NT2/D1 (cell line): Measurements from ENCODE around the gene URGCP.

Experiments used
- DNase-seq: peaks from one replicate; pipeline ENCODE4 v3.0.0-alpha.2; 2011; ENCODE audit warnings: low read depth, low spot score
- H3K27me3 ChIP-seq: 2 replicates; pipeline ENCODE4 v1.6.0; 2011; ENCODE audit warnings: mild to moderate bottlenecking; ENCODE audit not compliant: insufficient read length, insufficient read depth
- H3K36me3 ChIP-seq: 2 replicates; pipeline ENCODE4 v1.6.1; 2011; ENCODE audit warnings: mild to moderate bottlenecking, low read length, mixed read lengths; ENCODE audit not compliant: insufficient read depth, insufficient read length
- H3K4me1 ChIP-seq: 2 replicates; pipeline ENCODE4 v1.5.1; 2011; ENCODE audit not compliant: insufficient read depth, insufficient read length
- H3K4me3 ChIP-seq: 2 replicates; pipeline ENCODE4 v1.5.1; 2011; ENCODE audit warnings: low read depth; ENCODE audit not compliant: insufficient read length
- H3K9ac ChIP-seq: 2 replicates; pipeline ENCODE4 v1.6.0; 2011; ENCODE audit warnings: low read depth; ENCODE audit not compliant: insufficient read length
- H3K9me3 ChIP-seq: 2 replicates; pipeline ENCODE4 v1.5.1; 2011; ENCODE audit warnings: mild to moderate bottlenecking, low read length; ENCODE audit not compliant: insufficient read depth
- SUZ12 ChIP-seq: IDR thresholded peaks from 2 replicates; pipeline ENCODE4 v1.6.1; 2011; ENCODE audit not compliant: insufficient read length, insufficient read depth; ENCODE audit errors: extremely low read depth
- YY1 ChIP-seq: IDR thresholded peaks from 2 replicates; pipeline ENCODE4 v1.6.1; 2011; ENCODE audit not compliant: insufficient read length, insufficient read depth
- ZNF274 ChIP-seq: IDR thresholded peaks from 2 replicates; pipeline ENCODE4 v1.6.1; 2011; ENCODE audit warnings: mild to moderate bottlenecking, low read depth, low read length

The URGCP gene

GRCh38 chr7:43890468-43890867, 15.9 kb downstream of the URGCP start:
- Histone ChIP-seq H3K9ac (no peak overlapping the region), H3K4me1 (no peaks in the 10 kb centered on the region), H3K4me3 (no peak overlapping the region), H3K27me3 (no peaks in the 10 kb centered on the region), H3K9me3 (no peaks in the 10 kb centered on the region), H3K36me3 (peaks cover 11% of the 10 kb centered on the region)
- no peak for DNase-seq
- TF ChIP-seq YY1 = no peak
- no peak for TF ChIP-seq SUZ12
- TF ChIP-seq ZNF274 = no peak

DNA sequence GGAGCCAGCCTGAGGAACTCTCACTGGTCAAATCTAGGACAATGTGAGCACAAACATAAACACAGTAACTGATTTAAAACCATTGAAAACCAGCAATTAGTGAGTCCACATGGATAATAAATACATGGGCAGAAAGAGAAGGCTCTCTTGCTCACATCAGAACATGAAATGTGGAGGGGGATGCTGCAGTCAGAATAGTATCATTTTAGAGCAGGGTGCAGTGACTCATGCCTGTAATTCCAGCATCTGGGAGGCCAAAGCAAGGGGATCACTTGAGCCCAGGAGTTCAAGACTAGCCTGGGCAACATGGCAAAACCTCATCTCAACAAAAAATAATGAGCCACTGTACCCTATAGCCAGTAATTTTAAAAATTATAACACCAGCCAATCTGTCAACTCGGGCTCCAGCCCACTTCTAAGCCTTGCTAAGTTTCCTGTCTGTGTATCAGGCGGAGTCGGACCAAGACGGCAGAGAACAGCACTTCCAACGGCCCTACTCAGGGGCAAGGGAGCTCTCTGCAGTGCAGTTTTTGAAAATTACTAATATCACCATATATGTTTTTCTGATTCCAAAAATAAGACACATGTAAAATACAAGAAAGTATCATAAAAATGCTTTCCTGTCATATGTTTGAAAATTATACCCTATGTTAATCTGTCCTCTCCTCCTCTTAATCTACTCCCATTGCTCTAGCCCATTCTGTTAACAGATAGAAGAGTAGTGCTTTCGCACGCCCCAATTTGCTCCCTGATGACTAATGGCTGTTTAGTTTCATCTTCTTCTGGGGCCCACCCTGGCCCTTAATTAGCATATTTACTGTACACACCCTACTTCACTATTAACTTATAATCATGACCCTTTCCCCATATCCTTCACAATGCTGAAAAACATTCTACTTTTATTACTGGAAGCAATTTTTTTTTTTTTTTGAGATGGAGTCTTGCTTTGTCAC, 17.1 kb downstream of the URGCP start:
- H3K9me3 ChIP-seq = no peaks in the 10 kb centered on the region
- peaks cover 17% of the 10 kb centered on the region for H3K36me3 ChIP-seq
- no peak overlapping the region for H3K9ac ChIP-seq
- H3K27me3 ChIP-seq = no peaks in the 10 kb centered on the region
- H3K4me3 ChIP-seq = no peak overlapping the region
- DNase-seq = no peak
- H3K4me1 ChIP-seq = no peaks in the 10 kb centered on the region
- no peak for TF ChIP-seq YY1
- no peak for TF ChIP-seq ZNF274
- no peak for TF ChIP-seq SUZ12

DNA sequence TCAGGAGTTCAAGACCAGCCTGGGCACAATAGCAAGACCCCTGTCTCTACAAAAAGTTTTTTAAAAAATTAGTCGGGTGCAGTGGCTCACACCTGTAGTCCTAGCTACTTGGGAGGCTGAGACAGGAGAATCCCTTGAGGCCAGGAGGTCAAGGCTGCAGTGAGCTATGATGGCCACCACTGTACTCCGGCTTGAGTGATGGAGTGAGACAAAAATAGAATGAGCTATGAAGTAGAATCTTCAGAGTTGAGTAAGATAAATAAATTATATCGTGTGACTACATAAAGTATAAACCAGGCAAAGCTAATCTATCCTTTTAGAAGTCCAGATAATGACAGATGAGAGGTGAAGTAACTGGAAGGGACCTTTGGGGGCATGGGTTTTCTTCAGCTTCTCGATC, 21.8 kb downstream of the URGCP start:
- DNase-seq = no peak
- TF ChIP-seq YY1 (no peak), SUZ12 (no peak), ZNF274 (no peak)
- H3K4me1 ChIP-seq = no peaks in the 10 kb centered on the region
- no peaks in the 10 kb centered on the region for H3K9me3 ChIP-seq
- no peak overlapping the region for H3K9ac ChIP-seq
- H3K4me3 ChIP-seq = no peak overlapping the region
- H3K27me3 ChIP-seq = no peaks in the 10 kb centered on the region
- H3K36me3 ChIP-seq = peaks cover 36% of the 10 kb centered on the region

DNA sequence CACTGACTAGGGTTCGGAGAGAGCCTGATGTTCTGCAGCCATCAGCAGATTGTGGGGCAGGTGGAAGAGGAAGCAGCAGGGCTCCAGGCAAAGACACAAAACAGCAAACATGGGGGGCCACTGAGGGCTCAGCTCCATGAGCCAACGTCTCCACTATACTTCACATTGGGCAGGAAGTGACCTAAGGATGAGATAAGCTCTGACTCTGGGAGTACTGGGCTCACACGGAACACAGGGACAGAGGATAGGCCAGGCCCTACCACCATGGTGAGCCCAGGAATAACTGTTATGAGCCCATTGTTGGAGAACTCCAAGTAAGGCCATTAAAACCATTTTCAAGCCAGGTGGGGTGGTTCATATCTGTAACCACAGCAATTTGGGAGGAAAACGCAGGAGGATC, 22.2 kb downstream of the URGCP start:
- Histone ChIP-seq H3K9me3 (no peaks in the 10 kb centered on the region), H3K36me3 (peaks cover 37% of the 10 kb centered on the region), H3K4me3 (no peak overlapping the region), H3K27me3 (no peaks in the 10 kb centered on the region), H3K9ac (no peak overlapping the region), H3K4me1 (no peaks in the 10 kb centered on the region)
- TF ChIP-seq ZNF274 (no peak), SUZ12 (no peak), YY1 (no peak)
- no peak for DNase-seq

GRCh38 chr7:43880596-43880995, 25.8 kb downstream of the URGCP start:
- peak; percentile 42 for DNase-seq
- H3K36me3 ChIP-seq = peaks cover 63% of the 10 kb centered on the region

DNA sequence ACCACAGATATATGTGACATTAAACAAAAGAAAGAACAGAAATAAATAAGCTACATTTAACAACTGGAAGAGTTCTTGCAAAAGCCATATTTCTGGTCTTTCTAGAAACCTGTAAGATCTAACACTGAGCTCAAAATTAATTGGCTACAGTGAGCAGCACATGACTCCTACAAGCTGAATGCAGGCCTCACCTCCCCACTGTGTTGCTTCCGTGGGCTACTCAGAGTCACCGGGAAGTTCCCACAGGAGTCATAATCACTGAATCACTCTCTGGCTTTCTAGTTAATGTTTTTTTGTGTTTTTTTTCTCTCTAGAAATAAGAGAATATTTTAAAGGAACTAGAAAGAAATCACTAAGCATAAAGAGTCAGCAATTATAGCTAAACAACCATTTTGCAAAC, 26.9 kb downstream of the URGCP start:
- Histone ChIP-seq H3K9ac (no peak overlapping the region), H3K9me3 (no peaks in the 10 kb centered on the region), H3K4me3 (no peak overlapping the region), H3K4me1 (no peaks in the 10 kb centered on the region), H3K36me3 (peaks cover 63% of the 10 kb centered on the region), H3K27me3 (no peaks in the 10 kb centered on the region)
- DNase-seq = no peak
- no peak for TF ChIP-seq SUZ12

More at GRCh38 chr7:43880596-43880995, 25.8 kb downstream of the URGCP start:
- Histone ChIP-seq H3K27me3 (no peaks in the 10 kb centered on the region), H3K9ac (no peak overlapping the region), H3K4me1 (no peaks in the 10 kb centered on the region), H3K9me3 (no peaks in the 10 kb centered on the region), H3K4me3 (no peak overlapping the region)
- TF ChIP-seq SUZ12 (no peak), ZNF274 (no peak), YY1 (no peak)

- no peak overlapping the region for H3K9ac ChIP-seq
- H3K4me3 ChIP-seq = no peak overlapping the region
- no peaks in the 10 kb centered on the region for H3K9me3 ChIP-seq
- H3K4me1 ChIP-seq = no peaks in the 10 kb centered on the region
- no peak for TF ChIP-seq SUZ12
- no peak for TF ChIP-seq YY1
- no peak for TF ChIP-seq ZNF274
- no peaks in the 10 kb centered on the region for H3K27me3 ChIP-seq
- H3K36me3 ChIP-seq = peaks cover 57% of the 10 kb centered on the region
- DNase-seq = no peak
Observed at GRCh38 chr7:43878867-43879266, 27.5 kb downstream of the URGCP start.
